ENCODE data around the gene ELK3. TPM values are rescaled to one million over a fixed set of nuclear protein-coding genes. Genes with fewer than 3 reads are reported as not detected.

Gene ELK3
- total RNA-seq, 1 experiment from 2014 or later: 9.4 TPM

DNA sequence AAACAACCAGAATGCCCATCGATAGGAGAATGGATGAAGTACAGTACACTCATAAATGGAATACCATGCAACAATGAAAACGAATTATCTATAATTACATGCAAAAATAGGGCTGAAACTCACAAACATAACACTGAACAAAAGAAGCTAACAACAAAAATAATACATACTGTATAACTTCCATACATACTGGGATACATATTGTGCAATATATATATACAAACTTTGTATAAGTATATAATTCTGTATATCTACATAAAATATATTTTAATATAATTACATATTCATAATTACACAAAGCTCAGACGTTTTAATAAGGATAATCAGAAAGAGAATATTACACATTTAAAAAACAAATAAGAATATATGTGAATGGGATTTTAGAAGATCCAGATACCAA is 115.9 kb downstream of the ELK3 start:
- no peaks in the 10 kb centered on the region for H3K4me1 ChIP-seq (ENCODE audit: insufficient read depth, low read length)
- H2AFZ ChIP-seq (ENCODE audit: low read length): no peak overlapping the region
- no peak overlapping the region for H2BK120ac ChIP-seq (ENCODE audit: low read depth, low read length, poor library complexity, severe bottlenecking)
- no peaks in the 10 kb centered on the region for H3K27me3 ChIP-seq (ENCODE audit: insufficient read depth, low read length)
- H2AK5ac ChIP-seq (ENCODE audit: insufficient read length, low read length): no peak overlapping the region
- no peak overlapping the region for H4K5ac ChIP-seq (ENCODE audit: insufficient read length, low read depth, low read length)
- no peak overlapping the region for H2BK20ac ChIP-seq (ENCODE audit: low read depth, low read length, poor library complexity, severe bottlenecking)
- no CpG with 5 or more reads among the region's 3 CpGs for WGBS (ENCODE audit: extremely low coverage, insufficient read length, low lambda C conversion rate)
- no peak overlapping the region for H3K56ac ChIP-seq (ENCODE audit: insufficient read length, low read depth, low read length)
- H3K23ac ChIP-seq (ENCODE audit: insufficient read length, low read depth, low read length): no peak overlapping the region
- no peak overlapping the region for H2BK15ac ChIP-seq (ENCODE audit: low read depth, low read length)
- no peaks in the 10 kb centered on the region; a peak in 1 of 5 replicates for H3K9me3 Mint-ChIP-seq
- no peak for DNase-seq
- H3K9me3 ChIP-seq (ENCODE audit: control insufficient read depth, low read depth, low read length): no peaks in the 10 kb centered on the region
- H3K27ac Mint-ChIP-seq: no peak overlapping the region
- no peaks in the 10 kb centered on the region for H3K27me3 Mint-ChIP-seq (ENCODE audit: low read depth)
- no peak overlapping the region for H4K91ac ChIP-seq (ENCODE audit: insufficient read length, low read depth, low read length)
- no peak overlapping the region for H3K4me3 Mint-ChIP-seq
- peaks cover 0 to 4% (median 0%) of the 10 kb centered on the region in 3 experiments; a peak in 4 of 7 replicates for H3K36me3 Mint-ChIP-seq (ENCODE audit: insufficient read depth in 1 of 3, low read depth in 3 of 3)
- H2BK12ac ChIP-seq (ENCODE audit: insufficient read length, low read depth, low read length): no peak overlapping the region
- H3K23me2 ChIP-seq (ENCODE audit: insufficient read length, low read depth, low read length, poor library complexity, severe bottlenecking): no peaks in the 10 kb centered on the region
- no peak overlapping the region for H3K27ac ChIP-seq (ENCODE audit: insufficient read length, low read depth, low read length)
- no peak overlapping the region for H3K18ac ChIP-seq (ENCODE audit: insufficient read length, low read depth, low read length)
- H3K79me1 ChIP-seq (ENCODE audit: insufficient read depth, low read depth, low read length, poor library complexity, severe bottlenecking): no peaks in the 10 kb centered on the region
- no peak overlapping the region for H3K4ac ChIP-seq (ENCODE audit: low read depth, low read length)
- H4K8ac ChIP-seq (replicated peaks; ENCODE audit: insufficient read length, low read depth, low read length): no peak overlapping the region
- no peak overlapping the region for H3K4me2 ChIP-seq (ENCODE audit: insufficient read depth, insufficient read length, low read length)
- H2BK5ac ChIP-seq (ENCODE audit: insufficient read length, low read length): no peak overlapping the region
- H3K79me2 ChIP-seq (ENCODE audit: insufficient read depth, low read length): no peaks in the 10 kb centered on the region
- TF ChIP-seq, protein P1, sequence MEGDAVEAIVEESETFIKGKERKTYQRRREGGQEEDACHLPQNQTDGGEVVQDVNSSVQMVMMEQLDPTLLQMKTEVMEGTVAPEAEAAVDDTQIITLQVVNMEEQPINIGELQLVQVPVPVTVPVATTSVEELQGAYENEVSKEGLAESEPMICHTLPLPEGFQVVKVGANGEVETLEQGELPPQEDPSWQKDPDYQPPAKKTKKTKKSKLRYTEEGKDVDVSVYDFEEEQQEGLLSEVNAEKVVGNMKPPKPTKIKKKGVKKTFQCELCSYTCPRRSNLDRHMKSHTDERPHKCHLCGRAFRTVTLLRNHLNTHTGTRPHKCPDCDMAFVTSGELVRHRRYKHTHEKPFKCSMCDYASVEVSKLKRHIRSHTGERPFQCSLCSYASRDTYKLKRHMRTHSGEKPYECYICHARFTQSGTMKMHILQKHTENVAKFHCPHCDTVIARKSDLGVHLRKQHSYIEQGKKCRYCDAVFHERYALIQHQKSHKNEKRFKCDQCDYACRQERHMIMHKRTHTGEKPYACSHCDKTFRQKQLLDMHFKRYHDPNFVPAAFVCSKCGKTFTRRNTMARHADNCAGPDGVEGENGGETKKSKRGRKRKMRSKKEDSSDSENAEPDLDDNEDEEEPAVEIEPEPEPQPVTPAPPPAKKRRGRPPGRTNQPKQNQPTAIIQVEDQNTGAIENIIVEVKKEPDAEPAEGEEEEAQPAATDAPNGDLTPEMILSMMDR (conservative IDR thresholded peaks at IDR 0.05): no peak
- H3K4me1 Mint-ChIP-seq: peaks cover 5 to 9% of the 10 kb centered on the region in 2 experiments; a peak in 3 of 4 replicates
- H3K9ac ChIP-seq (ENCODE audit: extremely low read depth, insufficient read length, low read length): no peak overlapping the region
- H4K20me1 ChIP-seq (ENCODE audit: control insufficient read depth, insufficient read depth, insufficient read length): no peaks in the 10 kb centered on the region
- no peak overlapping the region for H3T11ph ChIP-seq (ENCODE audit: low read length)
- H3K14ac ChIP-seq (ENCODE audit: insufficient read depth, low read length): no peak overlapping the region

All from H9 (cell line).